AG10803 (cell line): Measurements from ENCODE around the gene BMAL1.
"Not testable (repeated sequence)": the region's sequence is repeated elsewhere in the genome, so short reads cannot be mapped to it uniquely, and the experiment has no call there.

Source experiments
- DNase-seq: peaks from one replicate; pipeline ENCODE4 v3.0.0; 2010; ENCODE audit warnings: low read depth
- H3K4me3 ChIP-seq: 2 replicates; pipeline ENCODE4 v1.5.1; 2011; ENCODE audit warnings: mild to moderate bottlenecking, low read length, control low read depth
- CTCF ChIP-seq: conservative IDR thresholded peaks from 2 replicates; pipeline ENCODE4 v1.5.1; 2011; ENCODE audit warnings: mild to moderate bottlenecking, low read length, control low read depth, inconsistent platforms

The BMAL1 gene

DNA sequence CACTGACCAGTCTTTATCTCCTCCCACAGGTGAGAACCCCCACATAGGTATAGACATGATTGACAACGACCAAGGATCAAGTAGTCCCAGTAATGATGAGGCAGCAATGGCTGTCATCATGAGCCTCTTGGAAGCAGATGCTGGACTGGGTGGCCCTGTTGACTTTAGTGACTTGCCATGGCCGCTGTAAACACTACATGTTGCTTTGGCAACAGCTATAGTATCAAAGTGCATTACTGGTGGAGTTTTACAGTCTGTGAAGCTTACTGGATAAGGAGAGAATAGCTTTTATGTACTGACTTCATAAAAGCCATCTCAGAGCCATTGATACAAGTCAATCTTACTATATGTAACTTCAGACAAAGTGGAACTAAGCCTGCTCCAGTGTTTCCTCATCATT, 109.0 kb downstream of the BMAL1 start:
- TF ChIP-seq CTCF: no peak
- H3K4me3 ChIP-seq: no peak overlapping the region
- no peak for DNase-seq

- TF ChIP-seq CTCF: no peak
- no peak overlapping the region for H3K4me3 ChIP-seq
- DNase-seq: peak; percentile 9
These were observed 111.2 kb downstream of the BMAL1 start for GRCh38 chr11:13388741-13389140.

GRCh38 chr11:13391217-13391616, 113.6 kb downstream of the BMAL1 start:
- no peak for TF ChIP-seq CTCF
- no peak for DNase-seq
- no peak overlapping the region for H3K4me3 ChIP-seq

DNA sequence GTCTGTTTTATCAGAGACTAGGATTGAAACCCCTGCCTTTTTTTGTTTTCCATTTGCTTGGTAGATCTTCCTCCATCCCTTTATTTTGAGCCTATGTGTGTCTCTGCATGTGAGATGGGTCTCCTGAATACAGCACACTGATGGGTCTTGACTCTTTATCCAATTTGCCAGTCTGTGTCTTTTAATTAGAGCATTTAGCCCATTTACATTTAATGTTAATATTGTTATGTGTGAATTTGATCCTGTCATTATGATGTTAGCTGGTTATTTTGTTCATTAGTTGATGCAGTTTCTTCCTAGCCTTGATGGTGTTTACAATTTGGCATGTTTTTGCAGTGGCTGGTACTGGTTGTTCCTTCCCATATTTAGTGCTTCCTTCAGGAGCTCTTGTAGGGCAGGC, 120.7 kb downstream of the BMAL1 start:
- DNase-seq: not testable (repeated sequence)

DNA sequence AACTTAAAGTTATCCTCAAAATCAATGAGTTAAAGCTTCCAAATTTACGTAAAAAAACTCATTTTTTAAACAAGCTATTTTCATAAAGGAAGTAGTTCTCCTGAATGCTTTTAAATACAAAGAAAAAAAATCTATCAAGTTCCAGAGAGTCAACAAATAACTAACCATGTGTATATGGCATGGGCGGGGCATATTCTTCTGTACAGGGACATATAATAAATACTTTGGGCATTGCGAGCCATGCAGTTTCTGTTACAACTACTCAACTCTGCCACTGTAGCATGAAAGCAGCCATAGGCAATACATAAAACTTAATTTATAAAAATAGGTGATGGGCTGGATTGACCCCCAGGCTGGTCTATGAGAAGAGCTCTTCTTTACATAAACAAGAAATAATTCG, 127.6 kb downstream of the BMAL1 start:
- no peak for DNase-seq
- no peak overlapping the region for H3K4me3 ChIP-seq
- TF ChIP-seq CTCF: no peak

More for the DNA sequence above, 120.7 kb downstream of the BMAL1 start:
- H3K4me3 ChIP-seq: not testable (repeated sequence)

- no peak for TF ChIP-seq CTCF
- H3K4me3 ChIP-seq: no peak overlapping the region
- DNase-seq: no peak
These were observed 137.6 kb downstream of the BMAL1 start for GRCh38 chr11:13415201-13415600.

- no peak for TF ChIP-seq CTCF
- no peak for DNase-seq
- H3K4me3 ChIP-seq: no peak overlapping the region
These were observed 144.0 kb downstream of the BMAL1 start for GRCh38 chr11:13421561-13421960.

- no peak overlapping the region for H3K4me3 ChIP-seq
- DNase-seq: no peak
- TF ChIP-seq CTCF: no peak
These were observed 145.8 kb downstream of the BMAL1 start for GRCh38 chr11:13423372-13423771.
